Skeletal muscle satellite cell (primary cell): ENCODE data around the gene CCDC167.

Source experiments
- H3K27me3 ChIP-seq: 2 replicates; pipeline ENCODE4 v1.7.0; 2013; ENCODE audit warnings: low read length; ENCODE audit not compliant: control insufficient read depth, insufficient read depth
- H3K36me3 ChIP-seq: 2 replicates; pipeline ENCODE4 v1.7.0; 2013; ENCODE audit warnings: mild to moderate bottlenecking, control low read depth, low read length; ENCODE audit not compliant: insufficient read depth
- H3K4me1 ChIP-seq: 2 replicates; pipeline ENCODE4 v1.7.0; 2013; ENCODE audit warnings: low read length; ENCODE audit not compliant: control insufficient read depth, insufficient read depth
- H3K4me2 ChIP-seq: 2 replicates; pipeline ENCODE4 v1.7.0; 2013; ENCODE audit warnings: mild to moderate bottlenecking, low read length
- H3K4me3 ChIP-seq: 2 replicates; pipeline ENCODE4 v1.7.0; 2013; ENCODE audit warnings: low read length
- H3K9ac ChIP-seq: 2 replicates; pipeline ENCODE4 v1.7.0; 2013; ENCODE audit warnings: mild to moderate bottlenecking, low read depth, low read length, moderate library complexity
- H3K9me3 ChIP-seq: replicated peaks from 2 replicates; pipeline ENCODE4 v1.7.0; 2013; ENCODE audit warnings: mild to moderate bottlenecking, control low read depth, low read length

The CCDC167 gene

GRCh38 chr6:37484786-37485170, 14.9 kb downstream of the CCDC167 start:
- Histone ChIP-seq H3K4me1 (no peaks in the 10 kb centered on the region), H3K9me3 (no peaks in the 10 kb centered on the region), H3K4me3 (no peak overlapping the region), H3K27me3 (no peaks in the 10 kb centered on the region), H3K36me3 (peaks cover 32% of the 10 kb centered on the region), H3K4me2 (no peak overlapping the region), H3K9ac (no peak overlapping the region)

DNA sequence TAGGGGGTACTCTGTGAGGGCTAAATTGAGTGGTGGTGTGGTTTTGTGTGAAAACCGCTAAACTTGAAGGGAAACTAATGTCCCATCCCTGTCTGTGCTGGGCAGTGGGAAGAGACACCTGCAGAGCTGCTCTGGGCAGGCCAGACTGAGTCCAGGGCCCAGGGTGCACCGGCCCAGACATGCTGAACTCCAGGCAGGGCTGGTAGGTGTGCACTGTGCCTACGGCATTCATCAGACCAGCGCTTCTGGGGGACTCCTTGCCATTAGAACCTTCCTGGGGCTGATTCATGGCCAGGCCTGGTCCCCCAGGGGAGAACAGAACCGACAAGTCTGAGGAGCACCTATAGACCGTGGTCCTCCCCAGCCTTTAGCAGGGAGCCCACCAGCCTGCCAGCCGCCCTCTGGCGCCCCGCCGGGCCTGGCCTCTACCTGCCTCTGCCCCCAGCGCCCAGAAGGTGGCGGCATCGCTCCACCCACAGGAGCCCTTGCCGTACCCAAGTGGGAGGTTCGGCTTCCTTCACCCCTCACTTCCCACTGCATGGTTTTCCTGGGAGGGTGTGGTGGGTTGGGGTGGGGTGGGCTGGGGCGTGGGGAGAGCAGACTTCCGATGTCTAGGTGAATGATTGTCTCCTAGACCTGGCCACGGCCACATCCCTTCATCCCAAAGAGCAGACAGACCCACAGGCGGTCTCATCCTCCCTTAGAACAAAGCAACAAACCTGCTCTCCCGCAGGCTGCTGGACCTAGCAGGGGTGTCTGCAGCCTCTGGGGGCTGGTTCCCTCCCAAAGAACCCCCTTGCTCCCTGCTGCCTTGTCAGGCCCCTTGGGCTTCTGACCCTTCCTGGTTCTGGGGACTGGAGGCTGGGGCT, 15.5 kb downstream of the CCDC167 start:
- H3K9me3 ChIP-seq = no peaks in the 10 kb centered on the region
- peaks cover 37% of the 10 kb centered on the region for H3K36me3 ChIP-seq
- no peak overlapping the region for H3K9ac ChIP-seq
- no peaks in the 10 kb centered on the region for H3K27me3 ChIP-seq
- H3K4me3 ChIP-seq = no peak overlapping the region
- H3K4me2 ChIP-seq = no peak overlapping the region
- H3K4me1 ChIP-seq = no peaks in the 10 kb centered on the region

- Histone ChIP-seq H3K9ac (no peak overlapping the region), H3K9me3 (no peaks in the 10 kb centered on the region), H3K36me3 (peaks cover 45% of the 10 kb centered on the region), H3K27me3 (no peaks in the 10 kb centered on the region), H3K4me3 (no peak overlapping the region), H3K4me2 (no peak overlapping the region), H3K4me1 (no peaks in the 10 kb centered on the region)
These were observed 16.3 kb downstream of the CCDC167 start for GRCh38 chr6:37483252-37483901.

GRCh38 chr6:37482606-37483251, 17.0 kb downstream of the CCDC167 start:
- Histone ChIP-seq H3K4me1 (no peaks in the 10 kb centered on the region), H3K36me3 (peaks cover 52% of the 10 kb centered on the region), H3K4me3 (no peak overlapping the region), H3K4me2 (no peak overlapping the region), H3K9me3 (no peaks in the 10 kb centered on the region), H3K27me3 (no peaks in the 10 kb centered on the region), H3K9ac (no peak overlapping the region)

DNA sequence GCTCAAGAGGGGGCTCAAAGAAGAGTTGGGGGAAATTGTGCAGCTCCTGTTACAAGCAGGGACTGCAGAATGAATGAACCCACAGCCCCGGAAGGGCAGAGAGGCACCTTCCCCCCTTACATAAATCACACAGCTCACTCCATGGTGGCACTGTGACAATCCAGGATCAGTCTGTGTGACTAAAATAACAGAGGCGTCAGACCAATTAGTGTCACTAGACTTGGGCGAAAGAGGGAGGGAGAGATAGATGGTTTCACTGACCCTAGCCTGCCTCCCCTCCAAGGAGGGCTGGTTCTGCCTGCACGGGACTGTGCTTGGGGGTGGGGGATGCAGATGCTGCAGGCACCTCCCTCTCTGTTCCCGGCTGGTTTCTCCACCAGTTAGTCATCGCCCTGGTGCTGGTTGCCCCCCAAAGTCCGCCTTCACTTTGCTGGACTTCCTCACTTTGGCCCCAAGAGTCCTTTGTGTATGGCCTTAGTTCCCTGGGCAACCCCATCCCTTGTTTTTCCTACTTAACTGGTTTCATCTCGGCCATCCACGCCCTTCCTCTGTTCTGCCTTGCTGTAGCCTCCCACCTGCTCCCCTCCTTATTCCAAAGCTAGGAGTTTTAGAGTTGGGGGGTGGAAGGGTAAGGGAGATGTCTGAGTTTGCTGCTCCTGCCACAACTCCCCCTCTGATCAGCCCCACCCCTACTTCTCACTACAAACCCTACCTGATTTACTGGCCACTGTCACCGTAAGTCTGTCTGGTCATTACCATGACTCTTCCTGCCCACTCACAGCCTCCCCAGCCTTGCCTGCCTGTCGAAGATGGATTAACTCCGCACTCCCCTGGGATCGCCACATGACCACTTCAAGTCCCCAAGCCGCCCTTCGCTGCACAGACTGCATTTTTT, 17.7 kb downstream of the CCDC167 start:
- H3K4me1 ChIP-seq = no peaks in the 10 kb centered on the region
- H3K9ac ChIP-seq = no peak overlapping the region
- H3K4me3 ChIP-seq = no peak overlapping the region
- no peaks in the 10 kb centered on the region for H3K9me3 ChIP-seq
- no peaks in the 10 kb centered on the region for H3K27me3 ChIP-seq
- peaks cover 56% of the 10 kb centered on the region for H3K36me3 ChIP-seq
- no peak overlapping the region for H3K4me2 ChIP-seq

DNA sequence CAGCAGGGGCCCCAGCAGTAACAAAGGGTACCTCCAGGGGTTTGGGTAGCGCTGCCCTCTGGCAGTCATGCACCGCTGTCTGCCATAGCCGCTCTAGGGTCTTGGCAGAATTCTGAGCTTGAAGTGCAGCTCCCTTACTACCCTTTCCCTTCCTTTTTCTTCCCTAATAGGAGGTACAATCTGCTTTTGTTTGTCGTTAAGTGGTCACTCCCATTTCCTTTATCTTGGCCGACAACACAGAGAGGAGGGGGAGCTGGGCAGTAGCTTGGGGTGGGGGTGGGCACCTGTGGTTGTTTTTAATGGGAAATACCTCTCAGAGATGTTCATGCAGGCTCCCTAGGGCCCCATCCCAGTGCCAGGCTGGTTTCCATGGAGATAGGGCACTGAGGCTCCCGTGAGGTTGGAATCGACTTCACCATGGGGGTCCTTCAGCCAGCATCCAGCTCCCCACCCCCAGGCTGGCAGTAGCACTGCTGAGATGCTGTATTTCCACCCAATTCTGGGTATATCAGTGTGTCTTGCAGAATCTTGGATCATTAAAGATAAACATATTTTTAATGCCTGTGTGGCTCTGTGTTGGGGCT, 18.6 kb downstream of the CCDC167 start:
- H3K9me3 ChIP-seq = no peaks in the 10 kb centered on the region
- H3K9ac ChIP-seq = no peak overlapping the region
- no peaks in the 10 kb centered on the region for H3K27me3 ChIP-seq
- H3K4me1 ChIP-seq = no peaks in the 10 kb centered on the region
- peaks cover 64% of the 10 kb centered on the region for H3K36me3 ChIP-seq
- H3K4me3 ChIP-seq = no peak overlapping the region
- H3K4me2 ChIP-seq = no peak overlapping the region

GRCh38 chr6:37480118-37480736, 19.5 kb downstream of the CCDC167 start:
- no peaks in the 10 kb centered on the region for H3K4me1 ChIP-seq
- H3K9ac ChIP-seq = no peak overlapping the region
- H3K36me3 ChIP-seq = peaks cover 70% of the 10 kb centered on the region
- H3K4me2 ChIP-seq = no peak overlapping the region
- no peaks in the 10 kb centered on the region for H3K27me3 ChIP-seq
- no peak overlapping the region for H3K4me3 ChIP-seq
- no peaks in the 10 kb centered on the region for H3K9me3 ChIP-seq

- Histone ChIP-seq H3K9ac (no peak overlapping the region), H3K27me3 (no peaks in the 10 kb centered on the region), H3K4me2 (no peak overlapping the region), H3K4me1 (no peaks in the 10 kb centered on the region), H3K9me3 (no peaks in the 10 kb centered on the region), H3K4me3 (no peak overlapping the region), H3K36me3 (peaks cover 79% of the 10 kb centered on the region)
These were observed 20.3 kb downstream of the CCDC167 start for GRCh38 chr6:37479266-37479854.

DNA sequence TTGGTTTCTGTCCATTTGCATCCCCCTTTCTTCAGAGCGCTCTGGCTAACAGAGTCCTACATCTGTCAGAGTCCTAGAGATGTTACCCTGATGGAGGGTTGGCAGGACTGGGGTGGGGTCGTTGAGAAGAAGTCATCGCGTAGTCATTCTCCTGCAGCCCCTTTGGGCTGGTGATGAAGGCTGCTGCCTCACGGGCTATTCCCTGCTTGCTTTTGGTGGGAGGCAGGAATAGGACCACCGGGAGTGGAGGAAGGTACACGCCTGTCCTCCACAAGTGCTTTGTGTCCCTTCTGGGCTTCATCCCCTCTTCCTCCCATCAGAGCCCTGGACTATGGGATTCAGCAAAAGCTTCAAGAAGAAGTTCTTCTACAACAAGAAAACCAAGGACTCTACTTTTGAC, 20.9 kb downstream of the CCDC167 start:
- Histone ChIP-seq H3K4me2 (no peak overlapping the region), H3K4me1 (peaks cover 2% of the 10 kb centered on the region), H3K4me3 (no peak overlapping the region), H3K36me3 (peaks cover 84% of the 10 kb centered on the region), H3K9ac (no peak overlapping the region), H3K9me3 (no peaks in the 10 kb centered on the region), H3K27me3 (no peaks in the 10 kb centered on the region)

- H3K36me3 ChIP-seq = peaks cover 84% of the 10 kb centered on the region
- H3K4me1 ChIP-seq = peaks cover 12% of the 10 kb centered on the region
- H3K27me3 ChIP-seq = no peaks in the 10 kb centered on the region
- H3K4me3 ChIP-seq = no peak overlapping the region
- H3K9me3 ChIP-seq = no peaks in the 10 kb centered on the region
- H3K9ac ChIP-seq = no peak overlapping the region
- H3K4me2 ChIP-seq = no peak overlapping the region
These were observed 21.8 kb downstream of the CCDC167 start for GRCh38 chr6:37477656-37478435.
